ENCODE results near the gene SLC35B2. TPM values are rescaled to one million over a fixed set of nuclear protein-coding genes. Genes with fewer than 3 reads are reported as not detected.

The SLC35B2 gene
- total RNA-seq, 1 experiment from 2014 or later, result 92.8 TPM

GRCh38 chr6:44286747-44287146 lies 29.4 kb upstream of the SLC35B2 start:
- DNase-seq (ENCODE audit: low read depth), result no peak

- DNase-seq (ENCODE audit: low read depth), result no peak
Observed at GRCh38 chr6:44286285-44286565, 28.9 kb upstream of the SLC35B2 start.

- no peak for DNase-seq (ENCODE audit: low read depth)
Observed at GRCh38 chr6:44285552-44286284, 28.4 kb upstream of the SLC35B2 start.

- DNase-seq (ENCODE audit: low read depth), result no peak
Observed at GRCh38 chr6:44284867-44285266, 27.5 kb upstream of the SLC35B2 start.

- no peak for DNase-seq (ENCODE audit: low read depth)
Observed at GRCh38 chr6:44284121-44284520, 26.8 kb upstream of the SLC35B2 start.

GRCh38 chr6:44278774-44279697 lies 21.7 kb upstream of the SLC35B2 start:
- peak; percentile 62 for DNase-seq (ENCODE audit: low read depth)

GRCh38 chr6:44278315-44278714 lies 21.0 kb upstream of the SLC35B2 start:
- no peak for DNase-seq (ENCODE audit: low read depth)

- DNase-seq (ENCODE audit: low read depth), result no peak
Observed at GRCh38 chr6:44277763-44278162, 20.4 kb upstream of the SLC35B2 start.

- no peak for DNase-seq (ENCODE audit: low read depth)
Observed at GRCh38 chr6:44276667-44277640, 19.6 kb upstream of the SLC35B2 start.

GRCh38 chr6:44275749-44276648 lies 18.7 kb upstream of the SLC35B2 start:
- DNase-seq (ENCODE audit: low read depth), result no peak

GRCh38 chr6:44275271-44275748 lies 18.0 kb upstream of the SLC35B2 start:
- DNase-seq (ENCODE audit: low read depth), result no peak

- no peak for DNase-seq (ENCODE audit: low read depth)
Observed at GRCh38 chr6:44273617-44274016, 16.3 kb upstream of the SLC35B2 start.

- no peak for DNase-seq (ENCODE audit: low read depth)
Observed at GRCh38 chr6:44272999-44273566, 15.8 kb upstream of the SLC35B2 start.

- no peak for DNase-seq (ENCODE audit: low read depth)
Observed at GRCh38 chr6:44272529-44272928, 15.2 kb upstream of the SLC35B2 start.

- no peak for DNase-seq (ENCODE audit: low read depth)
Observed at GRCh38 chr6:44271914-44272313, 14.6 kb upstream of the SLC35B2 start.

GRCh38 chr6:44271406-44271723 lies 14.0 kb upstream of the SLC35B2 start:
- no peak for DNase-seq (ENCODE audit: low read depth)

- no peak for DNase-seq (ENCODE audit: low read depth)
Observed at GRCh38 chr6:44270526-44271405, 13.4 kb upstream of the SLC35B2 start.

GRCh38 chr6:44269921-44270525 lies 12.7 kb upstream of the SLC35B2 start, which contains the start of gene TMEM151B:
TSS of gene TMEM151B (plus strand) at chr6:44270450. CDS start at chr6:44270743, 293 bp downstream.
- no peak for DNase-seq (ENCODE audit: low read depth)

Measured in Daoy (cell line).